H9 (cell line): ENCODE results near the gene SVOP. TPM values are rescaled to one million over a fixed set of nuclear protein-coding genes. Genes with fewer than 3 reads are reported as not detected.

Source experiments
- DNase-seq: peaks from one replicate; pipeline ENCODE4 v3.0.0-alpha.2; 2017
- H2AFZ ChIP-seq: one replicate; pipeline ENCODE4 v1.6.1; 2013; ENCODE audit warnings: mild to moderate bottlenecking, low read length, control low read depth, moderate library complexity
- H2AK5ac ChIP-seq: 2 replicates; pipeline ENCODE4 v1.6.1; 2013; ENCODE audit warnings: low read length, control low read depth, mixed read lengths; ENCODE audit not compliant: insufficient read length
- H2BK120ac ChIP-seq: one replicate; pipeline ENCODE4 v1.6.1; 2013; ENCODE audit warnings: low read depth, mild to moderate bottlenecking, low read length, control low read depth, inconsistent platforms; ENCODE audit not compliant: poor library complexity, severe bottlenecking
- H2BK12ac ChIP-seq: 2 replicates; pipeline ENCODE4 v1.6.1; 2013; ENCODE audit warnings: low read length, control low read depth, mixed read lengths, low read depth; ENCODE audit not compliant: insufficient read length
- H2BK15ac ChIP-seq: 2 replicates; pipeline ENCODE4 v1.6.1; 2013; ENCODE audit warnings: low read depth, low read length, control low read depth
- H2BK20ac ChIP-seq: one replicate; pipeline ENCODE4 v1.6.1; 2013; ENCODE audit warnings: low read depth, mild to moderate bottlenecking, low read length, control low read depth, inconsistent platforms; ENCODE audit not compliant: poor library complexity, severe bottlenecking
- H2BK5ac ChIP-seq: 2 replicates; pipeline ENCODE4 v1.6.1; 2013; ENCODE audit warnings: low read length, control low read depth, mixed read lengths; ENCODE audit not compliant: insufficient read length
- H3K14ac ChIP-seq: 2 replicates; pipeline ENCODE4 v1.6.1; 2013; ENCODE audit warnings: low read length, control low read depth; ENCODE audit not compliant: insufficient read depth
- H3K18ac ChIP-seq: 2 replicates; pipeline ENCODE4 v1.6.1; 2013; ENCODE audit warnings: low read depth, mild to moderate bottlenecking, mixed read lengths, low read length, control low read depth; ENCODE audit not compliant: insufficient read length
- H3K23ac ChIP-seq: 2 replicates; pipeline ENCODE4 v1.6.1; 2013; ENCODE audit warnings: low read length, control low read depth, mixed read lengths, low read depth; ENCODE audit not compliant: insufficient read length
- H3K23me2 ChIP-seq: 2 replicates; pipeline ENCODE4 v1.6.1; 2013; ENCODE audit warnings: low read depth, mild to moderate bottlenecking, mixed read lengths, low read length, control low read depth; ENCODE audit not compliant: insufficient read length, poor library complexity, severe bottlenecking
- H3K27ac ChIP-seq: 2 replicates; pipeline ENCODE4 v1.5.1; 2013; ENCODE audit warnings: low read length, control low read depth, mixed read lengths, low read depth; ENCODE audit not compliant: insufficient read length
- H3K27me3 ChIP-seq: 2 replicates; pipeline ENCODE4 v1.6.1; 2013; ENCODE audit warnings: low read length, control low read depth, inconsistent platforms; ENCODE audit not compliant: insufficient read depth
- H3K4ac ChIP-seq: 2 replicates; pipeline ENCODE4 v1.6.1; 2013; ENCODE audit warnings: low read depth, mild to moderate bottlenecking, control low read depth, inconsistent platforms, low read length, moderate library complexity
- H3K4me1 ChIP-seq: 2 replicates; pipeline ENCODE4 v1.6.1; 2013; ENCODE audit warnings: low read length, control low read depth, inconsistent platforms; ENCODE audit not compliant: insufficient read depth
- H3K4me2 ChIP-seq: 2 replicates; pipeline ENCODE4 v1.6.1; 2013; ENCODE audit warnings: low read length, control low read depth, mixed read lengths; ENCODE audit not compliant: insufficient read length, insufficient read depth
- H3K56ac ChIP-seq: 2 replicates; pipeline ENCODE4 v1.6.1; 2013; ENCODE audit warnings: low read depth, mild to moderate bottlenecking, mixed read lengths, low read length, control low read depth; ENCODE audit not compliant: insufficient read length
- H3K79me1 ChIP-seq: 2 replicates; pipeline ENCODE4 v1.6.1; 2013; ENCODE audit warnings: low read depth, mild to moderate bottlenecking, moderate library complexity, low read length, control low read depth, inconsistent platforms; ENCODE audit not compliant: insufficient read depth, poor library complexity, severe bottlenecking
- H3K79me2 ChIP-seq: 2 replicates; pipeline ENCODE4 v1.6.1; 2013; ENCODE audit warnings: low read length, control low read depth, inconsistent platforms; ENCODE audit not compliant: insufficient read depth
- H3K9ac ChIP-seq: 2 replicates; pipeline ENCODE4 v1.6.1; 2013; ENCODE audit warnings: low read length, control low read depth, mixed read lengths; ENCODE audit not compliant: insufficient read length; ENCODE audit errors: extremely low read depth
- H3K9me3 ChIP-seq: one replicate; pipeline ENCODE4 v1.6.1; 2013; ENCODE audit warnings: low read depth, low read length, inconsistent platforms; ENCODE audit not compliant: control insufficient read depth
- H3T11ph ChIP-seq: one replicate; pipeline ENCODE4 v1.6.1; 2013; ENCODE audit warnings: mild to moderate bottlenecking, low read length, control low read depth, inconsistent platforms
- H4K20me1 ChIP-seq: one replicate; pipeline ENCODE4 v1.6.1; 2013; ENCODE audit not compliant: control insufficient read depth, insufficient read length, insufficient read depth
- H4K5ac ChIP-seq: 2 replicates; pipeline ENCODE4 v1.6.1; 2013; ENCODE audit warnings: low read depth, mild to moderate bottlenecking, mixed read lengths, low read length, control low read depth; ENCODE audit not compliant: insufficient read length
- H4K8ac ChIP-seq: replicated peaks from 2 replicates; pipeline ENCODE4 v1.6.1; 2013; ENCODE audit warnings: low read length, control low read depth, mixed read lengths, low read depth; ENCODE audit not compliant: insufficient read length
- H4K91ac ChIP-seq: 2 replicates; pipeline ENCODE4 v1.6.1; 2013; ENCODE audit warnings: low read depth, mild to moderate bottlenecking, moderate library complexity, mixed read lengths, low read length, control low read depth; ENCODE audit not compliant: insufficient read length
- H3K27ac Mint-ChIP-seq, 3 experiments: 2 replicates in 2 of 3; 3 replicates in 1 of 3; pipeline ENCODE4 v1.8.0; 2020 to 2021; ENCODE audit warnings: mixed read lengths in 3 of 3, mild to moderate bottlenecking in 1 of 3, moderate library complexity in 1 of 3
- H3K27me3 Mint-ChIP-seq: 2 replicates; pipeline ENCODE4 v1.8.0; 2021; ENCODE audit warnings: low read depth, mild to moderate bottlenecking, moderate library complexity, mixed read lengths
- H3K36me3 Mint-ChIP-seq, 3 experiments: 2 replicates in 2 of 3; 3 replicates in 1 of 3; pipeline ENCODE4 v1.8.0; 2020 to 2021; ENCODE audit warnings: low read depth in 3 of 3, mixed read lengths in 3 of 3; ENCODE audit not compliant: insufficient read depth in 1 of 3
- H3K4me1 Mint-ChIP-seq, 2 experiments: 2 replicates each; pipeline ENCODE4 v1.8.0; 2020; ENCODE audit warnings: mixed read lengths in 2 of 2
- H3K4me3 Mint-ChIP-seq, 2 experiments: 2 replicates in 1 of 2; 3 replicates in 1 of 2; pipeline ENCODE4 v1.8.0; 2020 to 2021; ENCODE audit warnings: mild to moderate bottlenecking in 2 of 2, mixed read lengths in 2 of 2, moderate library complexity in 1 of 2
- H3K9me3 Mint-ChIP-seq, 2 experiments: 2 replicates in 1 of 2; 3 replicates in 1 of 2; pipeline ENCODE4 v1.8.0; 2020; ENCODE audit warnings: mild to moderate bottlenecking in 2 of 2, mixed read lengths in 2 of 2, moderate library complexity in 1 of 2
- CTCF ChIP-seq: fragments of 200-600 bp; sonication (generic); conservative IDR thresholded peaks from 3 replicates; pipeline ENCODE4 v1.8.0; 2021; ENCODE audit warnings: antibody characterized with exemption, mild to moderate bottlenecking
- WGBS: extraction: QIAGEN DNeasy Blood & Tissue Kit; methylation state at CpG from one replicate; pipeline ENCODE4 v1.1.7; 2013; ENCODE audit warnings: missing lambda C conversion rate, low lambda C conversion rate, mixed read lengths; ENCODE audit not compliant: insufficient read length; ENCODE audit errors: extremely low coverage; 5-methylcytosine and 5-hydroxymethylcytosine counted together
- total RNA-seq: library from RNA; stranded (reverse); gene quantifications from 2 replicates; pipeline ENCODE4 v1.2.1, GENCODE V29; 2021

SVOP gene
- total RNA-seq, 1 experiment from 2014 or later: 0.15 TPM

- Histone ChIP-seq H2AK5ac (no peak overlapping the region), H3T11ph (no peak overlapping the region), H3K4me2 (no peak overlapping the region), H3K27ac (no peak overlapping the region), H4K5ac (no peak overlapping the region), H4K91ac (no peak overlapping the region), H3K27me3 (no peaks in the 10 kb centered on the region), H2BK120ac (no peak overlapping the region), H3K9me3 (no peaks in the 10 kb centered on the region), H3K18ac (no peak overlapping the region), H3K79me1 (no peaks in the 10 kb centered on the region), H3K56ac (no peak overlapping the region), H2BK20ac (no peak overlapping the region), H3K23ac (no peak overlapping the region), H4K20me1 (no peaks in the 10 kb centered on the region), H3K23me2 (no peaks in the 10 kb centered on the region), H3K14ac (no peak overlapping the region), H4K8ac (no peak overlapping the region), H2AFZ (no peak overlapping the region), H2BK15ac (no peak overlapping the region), H2BK5ac (no peak overlapping the region), H3K9ac (no peak overlapping the region), H3K4ac (no peak overlapping the region), H3K4me1 (no peaks in the 10 kb centered on the region), H2BK12ac (no peak overlapping the region), H3K79me2 (no peaks in the 10 kb centered on the region)
- Mint-ChIP-seq H3K4me3 (no peak overlapping the region), H3K9me3 (peaks cover 0 to 4% of the 10 kb centered on the region in 2 experiments; a peak in 3 of 5 replicates), H3K36me3 (no peaks in the 10 kb centered on the region; a peak in 2 of 7 replicates), H3K4me1 (no peaks in the 10 kb centered on the region), H3K27ac (no peak overlapping the region), H3K27me3 (peaks cover 16% of the 10 kb centered on the region)
- DNase-seq: no peak
- no peak for TF ChIP-seq CTCF
- no CpG with 5 or more reads among the region's 1 CpG for WGBS
Measured at GRCh38 chr12:109027767-109028166, 6.9 kb upstream of the SVOP start.
